ENCODE data around the gene MCEMP1. TPM values are rescaled to one million over a fixed set of nuclear protein-coding genes. Genes with fewer than 3 reads are reported as not detected.
"Not testable (repeated sequence)": the region's sequence is repeated elsewhere in the genome, so short reads cannot be mapped to it uniquely, and the experiment has no call there.

The MCEMP1 gene
- total RNA-seq, 1 donor from 2014 or later, result 0.60 TPM

DNA sequence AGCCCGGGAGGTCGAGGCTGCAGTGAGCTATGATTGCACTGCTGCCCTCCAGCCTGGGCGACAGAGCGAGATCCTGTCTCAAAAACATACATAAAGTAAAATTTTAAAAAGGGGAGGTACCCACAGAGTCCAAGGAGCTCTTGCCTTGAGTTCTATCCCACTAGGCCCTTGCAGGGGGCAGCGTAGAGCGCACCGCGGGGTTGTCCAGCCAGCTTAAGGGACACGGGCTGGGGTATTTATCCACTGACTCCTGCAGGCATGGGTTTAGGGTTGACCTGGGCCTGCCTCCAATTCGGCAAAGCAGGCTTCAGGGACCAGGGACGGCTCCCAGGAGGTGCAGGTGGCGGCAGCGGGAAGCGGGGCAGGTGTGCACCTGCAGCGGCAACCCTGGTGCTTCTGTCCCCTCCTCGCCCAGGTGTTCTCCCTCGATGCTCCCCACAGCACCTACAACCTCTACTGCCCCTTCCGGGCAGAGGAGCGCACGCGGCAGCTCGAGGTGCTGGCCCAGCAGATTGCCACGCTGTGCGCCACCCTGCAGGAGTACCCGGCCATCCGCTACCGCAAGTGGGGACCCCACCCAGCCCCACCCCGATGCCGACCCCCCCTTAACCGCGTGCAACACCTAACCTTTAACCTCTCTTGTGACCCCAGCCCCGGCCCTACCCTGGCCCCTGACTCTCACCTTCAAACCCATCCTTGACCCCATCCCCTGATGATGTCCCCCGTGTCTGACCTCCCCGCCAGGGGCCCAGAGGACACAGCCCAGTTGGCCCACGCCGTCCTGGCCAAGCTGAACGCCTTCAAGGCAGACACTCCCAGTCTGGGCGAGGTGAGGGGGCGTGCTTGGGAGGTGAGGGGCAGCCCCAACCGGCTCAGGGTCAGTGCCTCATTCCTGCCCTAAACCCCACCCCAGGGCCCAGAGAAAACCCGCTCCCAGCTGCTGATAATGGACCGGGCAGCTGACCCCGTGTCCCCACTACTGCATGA is 35.3 kb upstream of the MCEMP1 start:
- TF ChIP-seq CTCF (IDR thresholded peaks at IDR 0.05; ENCODE audit: borderline replicate concordance), result no peak
- Histone ChIP-seq H3K36me3 (no peaks in the 10 kb centered on the region), H3K9me3 (replicated peaks) (no peaks in the 10 kb centered on the region), H3K27me3 (ENCODE audit: low read depth) (peaks cover 42% of the 10 kb centered on the region), H3K4me1 (peaks cover 5% of the 10 kb centered on the region), H3K27ac (replicated peaks) (no peak overlapping the region), H3K4me3 (no peak overlapping the region)
- DNase-seq, result no peak
- intact Hi-C loops (cut with micrococcal nuclease), result no loop called here

DNA sequence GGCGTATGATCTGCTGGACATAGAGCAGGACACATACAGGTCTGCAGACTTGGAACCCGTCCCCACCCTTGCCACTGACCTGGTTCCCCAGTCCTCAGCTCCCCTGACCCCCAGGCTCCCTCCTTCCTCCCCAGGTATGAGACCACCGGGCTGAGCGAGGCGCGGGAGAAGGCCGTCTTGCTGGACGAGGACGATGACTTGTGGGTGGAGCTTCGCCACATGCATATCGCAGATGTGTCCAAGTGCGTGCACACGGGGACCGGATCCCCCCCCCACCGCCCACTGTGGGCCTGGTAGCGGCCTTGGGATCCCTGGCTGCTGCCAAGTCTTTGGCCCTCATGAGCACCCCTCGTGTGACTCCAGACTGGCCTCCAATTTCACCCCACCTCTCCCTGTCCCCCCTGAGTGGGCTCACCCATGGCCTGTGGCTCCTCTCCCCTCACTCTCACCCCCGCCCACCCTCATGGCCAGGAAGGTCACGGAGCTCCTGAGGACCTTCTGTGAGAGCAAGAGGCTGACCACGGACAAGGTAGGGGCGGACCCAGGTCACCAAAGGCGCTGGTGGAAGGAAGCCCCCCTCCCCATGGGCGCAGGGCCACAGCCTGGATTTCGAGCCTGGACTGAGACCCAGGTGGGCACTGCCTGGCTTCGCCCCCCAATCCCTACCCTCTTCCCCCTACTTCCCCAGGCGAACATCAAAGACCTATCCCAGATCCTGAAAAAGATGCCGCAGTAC is 34.4 kb upstream of the MCEMP1 start:
- intact Hi-C loops (cut with micrococcal nuclease), result no loop called here
- Histone ChIP-seq H3K4me3 (no peak overlapping the region), H3K36me3 (no peaks in the 10 kb centered on the region), H3K9me3 (replicated peaks) (no peaks in the 10 kb centered on the region), H3K27ac (replicated peaks) (no peak overlapping the region), H3K4me1 (no peaks in the 10 kb centered on the region), H3K27me3 (ENCODE audit: low read depth) (peaks cover 41% of the 10 kb centered on the region)
- DNase-seq, result no peak
- TF ChIP-seq CTCF (IDR thresholded peaks at IDR 0.05; ENCODE audit: borderline replicate concordance), result no peak

GRCh38 chr19:7643031-7643415 is 33.9 kb upstream of the MCEMP1 start:
- Histone ChIP-seq H3K36me3 (no peaks in the 10 kb centered on the region), H3K4me1 (no peaks in the 10 kb centered on the region), H3K27me3 (ENCODE audit: low read depth) (peaks cover 41% of the 10 kb centered on the region), H3K9me3 (replicated peaks) (no peaks in the 10 kb centered on the region), H3K4me3 (no peak overlapping the region), H3K27ac (replicated peaks) (no peak overlapping the region)
- no peak for DNase-seq
- no peak for TF ChIP-seq CTCF (IDR thresholded peaks at IDR 0.05; ENCODE audit: borderline replicate concordance)
- intact Hi-C loops (cut with micrococcal nuclease), result no loop called here

- H3K4me1 ChIP-seq; H3K27ac ChIP-seq (replicated peaks); H3K36me3 ChIP-seq; intact Hi-C loops (cut with micrococcal nuclease); DNase-seq; H3K4me3 ChIP-seq; H3K9me3 ChIP-seq (replicated peaks): not testable (repeated sequence)
- H3K27me3 ChIP-seq (ENCODE audit: low read depth), result peaks cover 34% of the 10 kb centered on the region
Observed at GRCh38 chr19:7643629-7644549, 33.0 kb upstream of the MCEMP1 start.

DNA sequence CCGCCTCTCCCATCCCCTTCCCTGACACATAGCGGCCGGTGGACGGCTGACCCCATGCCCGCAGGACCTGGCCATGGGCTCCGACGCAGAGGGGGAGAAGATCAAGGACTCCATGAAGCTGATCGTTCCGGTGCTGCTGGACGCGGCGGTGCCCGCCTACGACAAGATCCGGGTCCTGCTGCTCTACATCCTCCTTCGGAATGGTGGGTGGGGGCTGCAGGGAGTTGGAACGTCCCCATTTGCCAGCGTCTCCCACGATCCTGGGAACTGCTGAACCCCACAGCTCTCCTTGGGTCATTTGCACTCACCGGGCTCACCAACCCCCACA is 32.4 kb upstream of the MCEMP1 start:
- Histone ChIP-seq H3K27me3 (ENCODE audit: low read depth) (peaks cover 29% of the 10 kb centered on the region), H3K36me3 (no peaks in the 10 kb centered on the region)
- no peak for DNase-seq

More for the DNA sequence above, 32.4 kb upstream of the MCEMP1 start:
- no peak for TF ChIP-seq CTCF (IDR thresholded peaks at IDR 0.05; ENCODE audit: borderline replicate concordance)
- peaks cover 5% of the 10 kb centered on the region for H3K4me1 ChIP-seq
- intact Hi-C loops (cut with micrococcal nuclease), result no loop called here
- H3K4me3 ChIP-seq, result no peak overlapping the region
- no peak overlapping the region for H3K27ac ChIP-seq (replicated peaks)
- no peaks in the 10 kb centered on the region for H3K9me3 ChIP-seq (replicated peaks)
